Anterior cingulate cortex (tissue), 58 donors: ENCODE results near the gene POLR2J3.
"Not testable (repeated sequence)": the region's sequence is repeated elsewhere in the genome, so short reads cannot be mapped to it uniquely, and the experiment has no call there.

Experiments
- DNase-seq, 58 donors: peaks; one replicate each; lab custom pipeline; 2025; lab: John Stamatoyannopoulos, UW

POLR2J3 gene

DNA sequence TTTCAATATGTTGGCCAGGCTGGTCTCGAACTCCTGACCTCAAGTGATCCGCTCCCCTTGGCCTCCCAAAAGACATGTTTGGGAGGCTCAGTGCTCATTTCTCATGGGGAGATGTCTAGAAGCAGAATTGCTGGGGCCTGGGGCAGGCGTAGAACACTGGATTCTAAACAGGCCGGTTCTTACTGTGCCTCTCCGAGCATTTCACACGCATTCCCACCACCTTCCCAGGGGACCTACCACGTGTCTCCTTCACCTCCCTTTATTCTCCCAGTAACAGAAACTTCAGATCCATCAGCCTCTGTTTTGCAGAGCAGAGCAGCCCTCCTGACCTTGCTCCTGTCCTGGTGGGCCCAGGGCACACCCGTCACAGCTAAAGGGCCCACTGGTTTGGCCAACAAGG lies 45.2 kb downstream of the POLR2J3 start:
- not testable (repeated sequence) for DNase-seq

DNA sequence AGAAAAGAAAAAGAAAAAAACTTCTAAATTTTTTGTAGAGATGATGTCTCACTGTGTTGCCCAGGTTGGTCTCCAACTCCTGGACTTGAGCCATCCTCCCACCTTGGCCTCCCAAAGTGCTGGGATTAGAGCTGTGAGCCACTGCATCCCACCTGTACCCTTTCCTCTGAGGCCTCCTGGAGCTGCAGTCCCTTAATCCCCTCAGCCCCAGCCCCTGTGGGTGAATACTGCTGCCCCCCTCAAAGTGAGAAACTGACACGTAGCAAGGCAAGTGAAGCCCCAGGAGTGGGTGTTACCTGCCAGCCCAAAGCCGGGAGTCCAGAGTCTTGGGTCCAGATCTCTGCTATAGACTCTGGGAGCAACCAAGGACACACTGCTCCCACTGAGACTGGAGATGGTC lies 47.6 kb downstream of the POLR2J3 start:
- not testable (repeated sequence) for DNase-seq

GRCh38 chr7:102520797-102521196 lies 51.6 kb downstream of the POLR2J3 start:
- not testable (repeated sequence) for DNase-seq

- not testable (repeated sequence) for DNase-seq
These were observed 54.7 kb downstream of the POLR2J3 start, which contains the start of gene RASA4B for GRCh38 chr7:102517550-102518147. RASA4B (minus strand) TSS chr7:102517777; CDS start chr7:102517710, 67 bp downstream.
